AG04450 (cell line): Measurements from ENCODE around the gene MKS1. TPM values are rescaled to one million over a fixed set of nuclear protein-coding genes. Genes with fewer than 3 reads are reported as not detected.

Experiments used
- CTCF ChIA-PET: fragments of 300-600, 350-600 bp; formaldehyde crosslinking; extraction: SDS; loops from one replicate; lab custom pipeline; 2022; ENCODE audit warnings: antibody characterized with exemption, inconsistent platforms; lab: Charles Lee
- POLR2A ChIA-PET: fragments of 350-600 bp; formaldehyde crosslinking; extraction: SDS; loops from one replicate; lab custom pipeline; 2021; ENCODE audit warnings: antibody characterized with exemption, inconsistent platforms; lab: Yijun Ruan, JAX
- DNase-seq: peaks from one replicate; pipeline ENCODE4 v3.0.0-alpha.2; 2011; ENCODE audit warnings: low read depth, low spot score
- H3K27ac ChIP-seq: one replicate; pipeline ENCODE4 v1.5.1; 2012; ENCODE audit warnings: low read depth, low read length, control low read depth
- H3K27me3 ChIP-seq: one replicate; pipeline ENCODE4 v1.6.0; 2012; ENCODE audit warnings: low read length; ENCODE audit not compliant: control insufficient read depth, insufficient read depth
- H3K4me3 ChIP-seq: 2 replicates; pipeline ENCODE4 v1.5.1; 2011; ENCODE audit warnings: mild to moderate bottlenecking, low read depth, low read length, control low read depth
- H3K9me3 ChIP-seq: 2 replicates; pipeline ENCODE4 v1.5.1; 2012; ENCODE audit warnings: low read length; ENCODE audit not compliant: control insufficient read depth, insufficient read depth
- polyA plus RNA-seq: library from polyadenylated mRNA; depleted of rRNA; stranded (reverse); fragments of >200 nt; gene quantifications from 2 replicates; pipeline ENCODE4 v1.2.3, GENCODE V29; 2011
- TF ChIP-seq, protein P1 (sequence below): IDR thresholded peaks from 2 replicates; pipeline ENCODE4 v1.5.1; 2011; ENCODE audit warnings: low read depth, low read length, control low read depth, inconsistent platforms

Gene MKS1
- polyA plus RNA-seq, 1 experiment: 14.4 TPM

DNA sequence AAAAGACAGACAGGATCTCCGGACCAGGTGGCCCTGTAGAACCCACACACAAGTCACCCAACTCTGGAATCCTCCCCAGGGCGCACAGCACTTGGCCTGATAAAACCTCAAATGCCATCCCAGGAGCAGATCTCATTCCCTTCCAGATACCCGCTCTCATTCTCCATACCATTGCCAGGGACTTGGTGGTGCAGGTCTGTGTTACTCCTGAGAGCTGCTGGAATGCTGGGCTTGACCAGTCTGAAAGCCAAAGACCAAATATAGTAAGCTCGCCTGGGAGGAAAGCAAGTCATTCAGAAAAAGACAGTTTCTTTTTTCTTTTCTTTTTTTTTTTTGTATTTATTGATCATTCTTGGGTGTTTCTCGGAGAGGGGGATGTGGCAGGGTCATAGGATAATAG lies 10.7 kb downstream of the MKS1 start:
- no peaks in the 10 kb centered on the region for H3K27me3 ChIP-seq
- TF ChIP-seq, protein P1, sequence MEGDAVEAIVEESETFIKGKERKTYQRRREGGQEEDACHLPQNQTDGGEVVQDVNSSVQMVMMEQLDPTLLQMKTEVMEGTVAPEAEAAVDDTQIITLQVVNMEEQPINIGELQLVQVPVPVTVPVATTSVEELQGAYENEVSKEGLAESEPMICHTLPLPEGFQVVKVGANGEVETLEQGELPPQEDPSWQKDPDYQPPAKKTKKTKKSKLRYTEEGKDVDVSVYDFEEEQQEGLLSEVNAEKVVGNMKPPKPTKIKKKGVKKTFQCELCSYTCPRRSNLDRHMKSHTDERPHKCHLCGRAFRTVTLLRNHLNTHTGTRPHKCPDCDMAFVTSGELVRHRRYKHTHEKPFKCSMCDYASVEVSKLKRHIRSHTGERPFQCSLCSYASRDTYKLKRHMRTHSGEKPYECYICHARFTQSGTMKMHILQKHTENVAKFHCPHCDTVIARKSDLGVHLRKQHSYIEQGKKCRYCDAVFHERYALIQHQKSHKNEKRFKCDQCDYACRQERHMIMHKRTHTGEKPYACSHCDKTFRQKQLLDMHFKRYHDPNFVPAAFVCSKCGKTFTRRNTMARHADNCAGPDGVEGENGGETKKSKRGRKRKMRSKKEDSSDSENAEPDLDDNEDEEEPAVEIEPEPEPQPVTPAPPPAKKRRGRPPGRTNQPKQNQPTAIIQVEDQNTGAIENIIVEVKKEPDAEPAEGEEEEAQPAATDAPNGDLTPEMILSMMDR: no peak
- POLR2A ChIA-PET: no interaction called here
- H3K9me3 ChIP-seq: no peaks in the 10 kb centered on the region
- no peak overlapping the region for H3K4me3 ChIP-seq
- CTCF ChIA-PET: no interaction called here
- no peak for DNase-seq
- no peak overlapping the region for H3K27ac ChIP-seq

DNA sequence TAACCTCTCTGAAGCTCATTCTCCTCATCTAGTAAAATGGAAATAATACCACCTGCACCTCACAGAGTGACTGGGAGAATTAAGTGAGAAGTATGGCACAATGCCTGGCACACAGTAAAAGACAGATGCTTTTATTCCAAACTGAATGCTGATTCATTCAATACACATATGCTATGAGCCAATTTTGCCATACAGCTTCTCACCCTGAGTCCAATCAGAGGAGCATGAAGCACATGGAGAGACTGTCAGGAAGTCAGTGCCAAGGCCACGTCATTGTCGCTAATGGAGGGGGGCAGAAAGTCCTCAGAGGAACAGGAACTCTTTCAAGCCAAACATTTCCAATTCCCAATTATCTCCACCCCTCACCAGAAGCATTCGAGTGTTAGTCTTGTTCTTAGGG lies 11.6 kb downstream of the MKS1 start:
- Histone ChIP-seq H3K27ac (no peak overlapping the region), H3K9me3 (no peaks in the 10 kb centered on the region), H3K4me3 (no peak overlapping the region), H3K27me3 (no peaks in the 10 kb centered on the region)
- POLR2A ChIA-PET: no interaction called here
- CTCF ChIA-PET: no interaction called here
- TF ChIP-seq, protein P1: no peak
- DNase-seq: no peak

DNA sequence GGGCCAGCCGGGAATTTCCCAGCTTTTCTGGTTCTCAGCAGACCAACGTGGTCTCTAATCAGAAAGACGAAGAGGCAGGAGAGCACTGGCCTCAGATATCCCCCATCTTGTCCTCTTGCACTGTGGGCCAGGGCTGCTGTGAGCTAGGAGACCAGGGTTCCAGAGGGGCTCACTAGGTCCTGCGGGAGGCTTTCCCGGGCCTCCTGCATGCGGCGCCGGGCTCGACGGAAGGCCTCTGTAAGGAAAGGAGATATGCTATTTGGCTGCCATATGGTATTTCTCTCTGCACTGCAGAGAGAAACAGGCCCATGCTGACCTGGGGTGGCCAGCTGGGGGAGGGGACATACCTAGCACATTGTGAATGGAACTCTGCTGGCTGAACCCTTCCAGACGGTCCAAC lies 13.1 kb downstream of the MKS1 start:
- CTCF ChIA-PET: no interaction called here

GRCh38 chr17:58204796-58205195 lies 14.3 kb downstream of the MKS1 start:
- Histone ChIP-seq H3K4me3 (no peak overlapping the region), H3K27ac (no peak overlapping the region), H3K27me3 (peaks cover 3% of the 10 kb centered on the region), H3K9me3 (no peaks in the 10 kb centered on the region)
- no peak for DNase-seq
- POLR2A ChIA-PET: no interaction called here
- TF ChIP-seq, protein P1: no peak
- CTCF ChIA-PET: no interaction called here

More for the DNA sequence above, 13.1 kb downstream of the MKS1 start:
- POLR2A ChIA-PET: no interaction called here
- TF ChIP-seq, protein P1: no peak
- no peak overlapping the region for H3K4me3 ChIP-seq
- DNase-seq: no peak
- H3K27me3 ChIP-seq: no peaks in the 10 kb centered on the region
- H3K27ac ChIP-seq: no peak overlapping the region
- H3K9me3 ChIP-seq: no peaks in the 10 kb centered on the region

GRCh38 chr17:58202859-58203258 lies 16.2 kb downstream of the MKS1 start:
- H3K9me3 ChIP-seq: no peaks in the 10 kb centered on the region
- CTCF ChIA-PET: no interaction called here
- TF ChIP-seq, protein P1: no peak
- POLR2A ChIA-PET: no interaction called here
- DNase-seq: no peak
- H3K27me3 ChIP-seq: peaks cover 3% of the 10 kb centered on the region
- no peak overlapping the region for H3K4me3 ChIP-seq
- H3K27ac ChIP-seq: no peak overlapping the region
